GM19351 (cell line): ENCODE results near the gene RAD23A.
"Not testable (repeated sequence)": the region's sequence is repeated elsewhere in the genome, so short reads cannot be mapped to it uniquely, and the experiment has no call there.

Source experiments
- ATAC-seq: cut with Tn5 transposase; IDR thresholded peaks from one replicate; pipeline ENCODE4 v1.9.1; 2021; ENCODE audit warnings: mild to moderate bottlenecking, moderate library complexity; ENCODE audit not compliant: unreplicated experiment

The RAD23A gene

DNA sequence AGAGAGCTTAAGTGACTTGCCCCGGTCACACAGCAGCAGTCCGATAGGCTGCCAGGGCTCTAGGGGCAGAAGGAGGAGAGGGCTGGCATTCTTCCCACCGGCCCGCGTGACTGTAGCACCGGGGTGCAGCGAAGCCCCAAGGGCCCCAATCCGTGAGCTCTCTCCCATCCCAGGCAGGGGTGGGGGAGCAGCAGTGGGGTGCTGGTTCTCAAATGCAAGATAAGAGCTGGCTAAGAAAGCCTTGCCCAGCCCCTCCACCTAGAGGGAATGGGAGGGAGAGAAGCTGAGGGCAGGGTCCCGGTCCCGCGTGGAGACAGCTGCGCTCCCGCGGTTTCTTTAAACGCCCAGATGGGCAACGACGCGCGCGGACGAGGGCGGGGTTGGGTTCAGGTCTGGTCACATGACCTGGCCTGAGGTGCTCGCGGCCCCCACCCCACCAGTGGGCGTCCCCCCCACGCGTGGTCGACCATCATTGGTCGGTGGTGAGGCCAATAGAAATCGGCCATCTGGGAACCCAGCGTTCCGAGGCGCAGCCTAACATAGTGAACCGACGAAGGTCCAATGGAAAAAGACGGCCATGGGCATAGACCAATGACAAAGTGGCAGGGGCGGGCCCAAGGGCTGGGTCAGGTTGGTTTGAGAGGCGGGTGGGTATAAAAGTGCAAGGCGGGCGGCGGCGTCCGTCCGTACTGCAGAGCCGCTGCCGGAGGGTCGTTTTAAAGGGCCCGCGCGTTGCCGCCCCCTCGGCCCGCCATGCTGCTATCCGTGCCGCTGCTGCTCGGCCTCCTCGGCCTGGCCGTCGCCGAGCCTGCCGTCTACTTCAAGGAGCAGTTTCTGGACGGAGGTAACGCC, 7.5 kb upstream of the RAD23A start, which contains the start of gene CALR:
Gene CALR, plus strand, starts transcription at position 683 of the 852 bp plus-strand sequence. Its CDS starts 71 bp downstream, at position 754.
- peak; percentile 84 for ATAC-seq

- ATAC-seq = no peak
Measured at GRCh38 chr19:12938779-12939601, 6.7 kb upstream of the RAD23A start.

- ATAC-seq = no peak
Measured at GRCh38 chr19:12939975-12940423, 5.7 kb upstream of the RAD23A start.

- ATAC-seq = no peak
Measured at GRCh38 chr19:12940897-12941296, 4.8 kb upstream of the RAD23A start.

GRCh38 chr19:12943437-12944044, 2.1 kb upstream of the RAD23A start:
- ATAC-seq = no peak

DNA sequence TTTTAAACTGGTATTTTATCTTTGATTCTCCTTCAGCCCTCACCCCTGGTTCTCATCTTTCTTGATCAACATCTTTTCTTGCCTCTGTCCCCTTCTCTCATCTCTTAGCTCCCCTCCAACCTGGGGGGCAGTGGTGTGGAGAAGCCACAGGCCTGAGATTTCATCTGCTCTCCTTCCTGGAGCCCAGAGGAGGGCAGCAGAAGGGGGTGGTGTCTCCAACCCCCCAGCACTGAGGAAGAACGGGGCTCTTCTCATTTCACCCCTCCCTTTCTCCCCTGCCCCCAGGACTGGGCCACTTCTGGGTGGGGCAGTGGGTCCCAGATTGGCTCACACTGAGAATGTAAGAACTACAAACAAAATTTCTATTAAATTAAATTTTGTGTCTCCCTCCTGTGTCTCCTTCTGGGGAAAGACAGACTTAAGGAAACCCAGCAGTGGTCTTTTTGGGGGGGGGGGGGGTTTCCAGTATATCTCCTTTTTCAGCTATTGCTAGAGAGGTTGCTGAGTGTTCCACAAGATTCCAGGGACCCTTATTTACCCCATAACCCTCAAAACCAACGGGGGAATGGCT, 1.5 kb upstream of the RAD23A start:
- ATAC-seq = no peak

- peak; percentile 36 for ATAC-seq
Measured at GRCh38 chr19:12946092-12946721, 545 bp downstream of the RAD23A start.

DNA sequence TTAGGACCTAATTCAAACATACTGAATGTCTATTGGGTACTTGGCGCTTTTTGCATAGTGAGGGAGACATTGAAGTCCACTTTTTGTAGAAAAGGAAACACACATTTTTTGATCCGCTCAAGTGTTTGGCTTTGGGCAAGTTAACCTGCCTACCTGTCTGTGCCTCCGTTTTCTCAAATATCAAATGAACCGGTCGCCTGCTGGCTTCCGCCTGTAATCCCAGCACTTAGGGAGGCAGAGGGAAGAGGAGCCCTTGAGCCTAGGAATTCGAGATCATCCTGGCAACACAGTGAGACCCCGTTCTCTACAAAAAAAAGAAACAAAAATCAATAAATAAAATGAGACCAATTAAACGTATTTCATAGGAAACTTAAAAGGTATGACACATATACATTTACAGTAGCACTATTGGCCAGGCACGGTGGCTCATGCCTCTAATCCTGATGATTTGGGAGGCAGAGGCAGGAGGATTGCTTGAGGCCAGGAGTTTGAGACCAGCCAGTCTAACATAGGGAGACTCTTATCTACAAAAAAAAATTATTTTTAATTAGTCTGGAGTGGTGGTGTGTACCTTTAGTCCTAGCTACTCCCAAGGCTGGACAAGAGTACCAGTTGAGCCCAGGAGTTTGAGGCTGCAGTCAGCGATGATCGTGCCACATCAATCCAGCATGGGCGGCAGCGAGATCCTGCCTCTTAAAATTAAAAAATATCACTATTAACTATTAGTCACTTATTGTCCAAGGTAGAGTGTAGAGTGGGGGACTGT, 1.3 kb downstream of the RAD23A start:
- no peak for ATAC-seq

- ATAC-seq = no peak
Measured at GRCh38 chr19:12947702-12948611, 2.3 kb downstream of the RAD23A start.

DNA sequence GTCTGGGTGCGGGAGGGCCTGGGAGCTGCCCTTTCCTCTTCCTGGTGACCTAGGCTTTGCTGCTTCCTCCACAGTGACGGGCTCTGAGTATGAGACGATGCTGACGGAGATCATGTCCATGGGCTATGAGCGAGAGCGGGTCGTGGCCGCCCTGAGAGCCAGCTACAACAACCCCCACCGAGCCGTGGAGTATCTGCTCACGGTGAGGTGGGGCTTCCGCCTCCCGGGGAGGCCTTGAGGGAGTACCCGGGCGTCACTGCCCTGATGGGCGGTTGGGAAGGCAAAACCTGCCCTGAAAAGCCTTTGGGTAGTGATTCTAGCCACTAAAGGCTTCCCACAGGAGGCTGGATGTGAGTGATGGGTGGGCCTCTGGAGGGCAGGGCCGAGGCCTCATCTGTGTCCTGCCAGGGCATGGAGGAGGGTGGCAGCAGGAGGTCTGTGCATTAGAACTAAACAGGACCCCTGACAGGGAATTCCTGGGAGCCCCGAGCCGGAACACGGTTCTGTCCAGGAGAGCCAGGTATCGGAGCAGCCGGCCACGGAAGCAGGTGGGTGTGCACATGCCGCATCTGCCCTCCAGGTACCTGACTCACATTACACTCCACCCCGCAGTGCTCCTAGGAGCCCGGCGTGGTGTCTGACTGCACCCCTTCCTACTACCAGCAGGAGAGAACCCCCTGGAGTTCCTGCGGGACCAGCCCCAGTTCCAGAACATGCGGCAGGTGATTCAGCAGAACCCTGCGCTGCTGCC, 3.1 kb downstream of the RAD23A start:
- ATAC-seq = no peak

DNA sequence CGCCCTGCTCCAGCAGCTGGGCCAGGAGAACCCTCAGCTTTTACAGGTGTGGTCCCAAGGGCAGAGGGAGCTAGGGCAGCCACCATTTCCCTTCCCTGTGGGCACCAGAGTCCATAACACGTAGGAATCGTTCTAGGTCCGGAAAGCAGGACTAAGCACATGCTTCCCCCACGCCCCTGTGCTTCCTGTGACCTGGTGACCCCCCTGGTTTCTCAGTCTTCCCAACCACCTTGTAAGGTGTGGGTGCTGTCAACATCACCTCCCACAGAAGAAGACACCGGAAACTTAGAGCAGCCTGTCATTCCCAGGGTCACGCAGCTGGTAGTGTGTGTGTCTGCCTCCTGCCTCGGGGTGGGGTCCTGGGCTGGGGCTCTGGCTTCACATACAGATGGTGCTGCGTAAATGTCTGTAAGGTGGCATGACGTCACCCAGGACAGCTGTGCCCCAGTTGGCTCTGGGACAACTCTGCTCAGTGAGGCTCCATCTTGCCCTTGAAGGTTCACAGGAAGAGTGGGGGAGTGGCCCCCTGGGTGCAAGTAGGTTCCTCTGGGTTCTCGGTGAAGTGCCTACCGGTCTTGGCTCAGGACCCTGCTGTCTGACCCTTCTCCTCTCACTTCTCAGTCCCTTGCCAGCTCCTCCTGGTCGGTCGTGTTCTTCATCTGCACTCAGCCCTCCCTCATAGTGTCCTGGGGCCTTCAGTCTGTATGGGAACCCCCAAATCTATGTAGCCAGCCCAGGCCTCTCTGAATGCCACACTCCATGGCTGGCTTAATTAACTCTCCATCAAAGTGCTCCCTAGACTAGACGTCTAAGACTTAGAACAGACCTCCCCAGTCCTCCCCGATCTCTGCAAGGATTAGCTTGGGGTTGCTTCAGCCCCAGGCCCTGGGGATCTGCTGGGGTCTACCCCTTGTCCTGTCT, 4.0 kb downstream of the RAD23A start:
- no peak for ATAC-seq

- not testable (repeated sequence) for ATAC-seq
Measured at GRCh38 chr19:12952050-12952449, 6.4 kb downstream of the RAD23A start.

- no peak for ATAC-seq
Measured at GRCh38 chr19:12952488-12953137, 7.0 kb downstream of the RAD23A start.

DNA sequence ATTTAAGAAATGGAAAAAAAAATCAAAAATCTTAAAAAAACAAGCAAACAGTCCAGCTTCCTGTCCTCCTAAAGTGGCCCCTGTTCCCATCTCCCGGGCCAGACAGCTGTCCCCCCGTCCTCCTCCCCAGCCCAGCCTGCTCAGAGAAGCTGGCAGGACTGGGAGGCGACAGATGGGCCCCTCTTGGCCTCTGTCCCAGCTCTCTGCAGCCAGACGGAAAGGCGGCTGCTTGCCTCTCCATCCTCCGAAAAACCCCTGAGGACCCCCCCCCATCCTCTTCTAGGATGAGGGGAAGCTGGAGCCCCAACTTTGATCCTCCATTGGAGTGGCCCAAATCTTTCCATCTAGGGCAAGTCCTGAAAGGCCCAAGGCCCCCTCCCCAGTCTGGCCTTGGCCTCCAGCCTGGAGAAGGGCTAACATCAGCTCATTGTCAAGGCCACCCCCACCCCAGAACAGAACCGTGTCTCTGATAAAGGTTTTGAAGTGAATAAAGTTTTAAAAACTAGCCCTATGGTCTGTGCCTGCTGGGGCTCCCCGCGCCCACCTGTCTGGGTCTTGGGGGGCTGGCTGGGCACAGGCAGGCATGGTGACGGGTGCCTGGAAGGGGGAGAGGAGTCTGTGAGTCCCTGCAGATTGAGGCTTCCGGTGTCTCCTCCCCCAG, 7.6 kb downstream of the RAD23A start:
- ATAC-seq = no peak

- no peak for ATAC-seq
Measured at GRCh38 chr19:12953799-12954611, 8.3 kb downstream of the RAD23A start.
